OCI-LY7 (cell line): ENCODE measurements around the gene TMEM81.

Source experiments
- EZH2phosphoT487 ChIP-seq: fragments of 200-600 bp; sonication (generic); IDR thresholded peaks from 2 replicates; pipeline ENCODE4 v1.6.1; 2018; ENCODE audit warnings: low read depth, borderline replicate concordance, mild to moderate bottlenecking, mixed run types, antibody characterized with exemption, low read length, moderate library complexity, mixed read lengths
- TF ChIP-seq, protein P1 (sequence below): fragments of 200-600 bp; sonication (generic); conservative IDR thresholded peaks from 2 replicates; pipeline ENCODE4 v1.5.1; 2014; ENCODE audit warnings: mild to moderate bottlenecking, antibody characterized with exemption, low read length, moderate library complexity, mixed read lengths

DNA sequence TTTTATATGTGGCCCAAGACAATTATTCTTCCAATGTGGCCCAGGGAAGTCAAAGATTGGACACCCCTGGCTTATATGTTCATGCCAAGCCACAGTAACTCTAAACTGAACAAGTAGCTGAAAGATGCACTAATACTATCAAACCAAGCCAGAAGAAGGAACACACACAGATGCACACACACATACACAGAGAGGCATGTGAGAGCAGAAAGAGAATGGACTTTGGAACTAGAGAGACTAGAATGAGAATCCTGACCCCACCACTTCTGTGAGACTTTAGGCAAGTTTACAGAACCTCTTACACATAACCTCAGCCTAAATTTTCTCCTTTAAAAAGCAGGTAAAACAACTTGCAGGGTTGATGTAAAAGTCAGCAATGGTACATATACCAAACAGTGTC is 11.2 kb upstream of the TMEM81 start:
- TF ChIP-seq, protein P1, sequence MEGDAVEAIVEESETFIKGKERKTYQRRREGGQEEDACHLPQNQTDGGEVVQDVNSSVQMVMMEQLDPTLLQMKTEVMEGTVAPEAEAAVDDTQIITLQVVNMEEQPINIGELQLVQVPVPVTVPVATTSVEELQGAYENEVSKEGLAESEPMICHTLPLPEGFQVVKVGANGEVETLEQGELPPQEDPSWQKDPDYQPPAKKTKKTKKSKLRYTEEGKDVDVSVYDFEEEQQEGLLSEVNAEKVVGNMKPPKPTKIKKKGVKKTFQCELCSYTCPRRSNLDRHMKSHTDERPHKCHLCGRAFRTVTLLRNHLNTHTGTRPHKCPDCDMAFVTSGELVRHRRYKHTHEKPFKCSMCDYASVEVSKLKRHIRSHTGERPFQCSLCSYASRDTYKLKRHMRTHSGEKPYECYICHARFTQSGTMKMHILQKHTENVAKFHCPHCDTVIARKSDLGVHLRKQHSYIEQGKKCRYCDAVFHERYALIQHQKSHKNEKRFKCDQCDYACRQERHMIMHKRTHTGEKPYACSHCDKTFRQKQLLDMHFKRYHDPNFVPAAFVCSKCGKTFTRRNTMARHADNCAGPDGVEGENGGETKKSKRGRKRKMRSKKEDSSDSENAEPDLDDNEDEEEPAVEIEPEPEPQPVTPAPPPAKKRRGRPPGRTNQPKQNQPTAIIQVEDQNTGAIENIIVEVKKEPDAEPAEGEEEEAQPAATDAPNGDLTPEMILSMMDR = no peak
- TF ChIP-seq EZH2phosphoT487 = no peak
